HepG2 (cell line): ENCODE measurements around the gene TATDN3. TPM values are rescaled to one million over a fixed set of nuclear protein-coding genes. Genes with fewer than 3 reads are reported as not detected.

Experiments
- ATAC-seq: fragments of 200-7000 bp; cut with Tn5 transposase; 3 replicates; pipeline ENCODE4 v1.9.1; 2020; ENCODE audit warnings: mild to moderate bottlenecking, moderate library complexity
- BruUV-seq: library from RNA; stranded (reverse); fragments of 400-500 nt; replicated peaks from 2 replicates; lab custom pipeline; 2021; lab: Mats Ljungman, UMichigan
- CTCF ChIA-PET: fragments of 300-600 bp; formaldehyde crosslinking; extraction: SDS; loops from one replicate; lab custom pipeline; 2021; ENCODE audit warnings: low total read pairs, inconsistent platforms, low intra/inter-chr PET ratio; lab: Yijun Ruan, JAX
- POLR2A ChIA-PET: fragments of 350-600 bp; sonication (Branson Sonifier 250); formaldehyde crosslinking; loops from one replicate; lab custom pipeline; 2020; ENCODE audit warnings: antibody characterized with exemption, inconsistent platforms; lab: Yijun Ruan, JAX
- DNase-seq: peaks from one replicate; pipeline ENCODE4 v3.0.0-alpha.2; 2015; ENCODE audit warnings: low spot score
- FAIRE-seq: peaks from 3 replicates; lab custom pipeline; 2011; peaks lifted over from hg19 to GRCh38; lab: Jason Lieb, UNC
- H2AFZ ChIP-seq: one replicate; pipeline ENCODE4 v1.6.1; 2011; ENCODE audit warnings: low read length, inconsistent platforms
- H3K27ac ChIP-seq: fragments of 300-600 bp; 3 replicates; pipeline ENCODE4 v1.8.0; 2011; ENCODE audit warnings: mixed run types, mild to moderate bottlenecking, mixed read lengths, low read length, inconsistent platforms; ENCODE audit not compliant: insufficient read depth; ENCODE audit errors: extremely low read length
- H3K27me3 ChIP-seq, 2 experiments: fragments of 200-600 bp in 1 of 2; 2 replicates in 1 of 2; 3 replicates in 1 of 2; pipeline versions ENCODE4 v1.6.0 to v1.8.0; 2011; ENCODE audit warnings: low read length in 2 of 2, mild to moderate bottlenecking in 2 of 2, moderate library complexity in 2 of 2, inconsistent platforms in 1 of 2; ENCODE audit not compliant: insufficient read depth in 2 of 2, control insufficient read depth in 1 of 2
- H3K36me3 ChIP-seq, 2 experiments: fragments of 200-600 bp in 1 of 2; replicated peaks in 1 of 2; 2 replicates in 1 of 2; 3 replicates in 1 of 2; pipeline versions ENCODE4 v1.5.1 to v1.8.0; 2011; ENCODE audit warnings: low read length in 2 of 2, inconsistent platforms in 1 of 2; ENCODE audit not compliant: insufficient read depth in 2 of 2, control insufficient read depth in 1 of 2
- H3K4me1 ChIP-seq: 2 replicates; pipeline ENCODE4 v1.5.1; 2012; ENCODE audit warnings: low read length, inconsistent platforms; ENCODE audit not compliant: insufficient read depth
- H3K4me2 ChIP-seq: 2 replicates; pipeline ENCODE4 v1.6.0; 2011; ENCODE audit warnings: low read depth, low read length, inconsistent platforms
- H3K4me3 ChIP-seq, 3 experiments: fragments of 200-600 bp in 1 of 3; sonication (generic), shearing (Covaris generic) in 1 of 3; replicated peaks in 1 of 3; 2 replicates each; pipeline ENCODE4 v1.5.1; 2011 to 2016; ENCODE audit warnings: low read length in 3 of 3, inconsistent platforms in 2 of 3, low read depth in 2 of 3, mild to moderate bottlenecking in 2 of 3, control low read depth in 1 of 3, mixed read lengths in 1 of 3; ENCODE audit not compliant: insufficient read depth in 1 of 3
- H3K79me2 ChIP-seq: one replicate; pipeline ENCODE4 v1.6.1; 2011; ENCODE audit warnings: low read length, inconsistent platforms; ENCODE audit not compliant: insufficient read depth
- H3K9ac ChIP-seq: 2 replicates; pipeline ENCODE4 v1.6.0; 2011; ENCODE audit warnings: mild to moderate bottlenecking, low read depth, low read length, inconsistent platforms; ENCODE audit not compliant: insufficient read depth
- H3K9me3 ChIP-seq: 2 replicates; pipeline ENCODE4 v1.5.1; 2012; ENCODE audit warnings: mild to moderate bottlenecking, low read length
- H4K20me1 ChIP-seq: 2 replicates; pipeline ENCODE4 v1.6.0; 2011; ENCODE audit warnings: inconsistent platforms, mild to moderate bottlenecking, low read length, moderate library complexity; ENCODE audit not compliant: insufficient read depth
- CAMTA2 ChIP-seq: sonication (generic); formaldehyde crosslinking; IDR thresholded peaks from 2 replicates; pipeline ENCODE4 v1.4.0; 2020; ENCODE audit warnings: mild to moderate bottlenecking, missing genetic modification reagents, borderline replicate concordance
- FOXP1 ChIP-seq, 2 experiments: fragments of 450-650 bp in 1 of 2; IDR thresholded peaks; 2 replicates each; pipeline ENCODE4 v1.6.1; 2017 to 2018; ENCODE audit warnings: antibody characterized with exemption in 1 of 2
- KLF12 ChIP-seq: sonication (generic); formaldehyde crosslinking; IDR thresholded peaks from 2 replicates; pipeline ENCODE4 v1.4.0; 2020; ENCODE audit warnings: missing genetic modification reagents, borderline replicate concordance
- MIER2 ChIP-seq: IDR thresholded peaks from 2 replicates; pipeline ENCODE4 v1.6.1; 2016; ENCODE audit warnings: missing biosample characterization, missing genetic modification reagents
- MIXL1 ChIP-seq: IDR thresholded peaks from 2 replicates; pipeline ENCODE4 v1.6.1; 2016
- POLR2A ChIP-seq, 2 experiments: IDR thresholded peaks; 2 replicates each; pipeline ENCODE4 v1.6.1; 2011; ENCODE audit warnings: low read depth in 2 of 2, low read length in 2 of 2, mild to moderate bottlenecking in 1 of 2, moderate library complexity in 1 of 2; ENCODE audit not compliant: insufficient read depth in 1 of 2
- RFXANK ChIP-seq: IDR thresholded peaks from 2 replicates; pipeline ENCODE4 v1.6.1; 2016
- SP140L ChIP-seq: sonication (generic); formaldehyde crosslinking; IDR thresholded peaks from 2 replicates; pipeline ENCODE4 v1.4.0; 2020; ENCODE audit warnings: missing genetic modification reagents, borderline replicate concordance
- SRSF4 ChIP-seq: fragments of 200-400 bp; formaldehyde crosslinking; IDR thresholded peaks from one replicate; pipeline ENCODE4 v1.6.1; 2018; ENCODE audit warnings: mild to moderate bottlenecking, low read depth, low read length, moderate library complexity; ENCODE audit not compliant: poor library complexity, severe bottlenecking
- ZNF232 ChIP-seq: sonication (generic); formaldehyde crosslinking; IDR thresholded peaks from 2 replicates; pipeline ENCODE4 v1.4.0; 2020; ENCODE audit warnings: missing genetic modification reagents, borderline replicate concordance
- ZNF333 ChIP-seq: sonication (generic); formaldehyde crosslinking; IDR thresholded peaks from 2 replicates; pipeline ENCODE4 v1.4.0; 2020; ENCODE audit warnings: mild to moderate bottlenecking, missing genetic modification reagents, borderline replicate concordance
- ZNF577 ChIP-seq: sonication (generic); formaldehyde crosslinking; IDR thresholded peaks from 2 replicates; pipeline ENCODE4 v1.4.0; 2020; ENCODE audit warnings: mild to moderate bottlenecking, low read depth, missing genetic modification reagents, borderline replicate concordance
- ZNF746 ChIP-seq: sonication (generic); formaldehyde crosslinking; IDR thresholded peaks from 2 replicates; pipeline ENCODE4 v1.8.0; 2022; ENCODE audit warnings: mild to moderate bottlenecking, missing genetic modification reagents
- ZNF839 ChIP-seq: sonication (generic); formaldehyde crosslinking; IDR thresholded peaks from 2 replicates; pipeline ENCODE4 v1.4.0; 2020; ENCODE audit warnings: missing genetic modification reagents, mild to moderate bottlenecking, borderline replicate concordance
- ZSCAN9 ChIP-seq: IDR thresholded peaks from 2 replicates; pipeline ENCODE4 v1.6.1; 2016; ENCODE audit warnings: borderline replicate concordance
- WGBS: methylation state at CpG from one replicate; pipeline ENCODE4 v1.1.6; 2017; ENCODE audit warnings: low lambda C conversion rate; 5-methylcytosine and 5-hydroxymethylcytosine counted together
- in situ Hi-C: cut with HindIII; loops from 2 replicates; pipeline ENCODE4 v1.10.0; 2017; ENCODE audit warnings: low pct_unique_long_range_greater_than_20kb; ENCODE audit not compliant: extremely low pct_ligation_motif_present
- intact Hi-C: fragments of 100-400 bp; cut with micrococcal nuclease; formaldehyde crosslinking; loops from one replicate; pipeline ENCODE4 v1.10.0; 2022; ENCODE audit not compliant: unreplicated experiment
- polyA plus RNA-seq, 8 experiments: library from polyadenylated mRNA; depleted of rRNA in 3 of 8; stranded (reverse) in 7 of 8; unstranded in 1 of 8; fragments of >200 nt; fragmentation: Illumina TruSeq in 4 of 8; extraction: Trizol in 4 of 8; gene quantifications; 2 replicates each; pipeline versions ENCODE4 v1.2.1 to v1.2.3, GENCODE V29; 2011 to 2016; ENCODE audit warnings: low read depth in 4 of 8, missing spikeins in 1 of 8, mixed read lengths in 1 of 8; ENCODE audit not compliant: insufficient read depth in 1 of 8
- total RNA-seq, 5 experiments: library from RNA; depleted of rRNA; stranded (reverse); fragments of >200 nt; fragmentation: Illumina TruSeq; extraction: Trizol; gene quantifications; 2 replicates each; pipeline ENCODE4 v1.2.3, GENCODE V29; 2016; ENCODE audit warnings: low read depth in 1 of 5

The TATDN3 gene
- total and polyA plus RNA-seq, 2 of the 13 experiments (the other 11 are each of a cell fraction or from before 2014, with no cell fraction given) = 7.3 to 8.6 TPM

DNA sequence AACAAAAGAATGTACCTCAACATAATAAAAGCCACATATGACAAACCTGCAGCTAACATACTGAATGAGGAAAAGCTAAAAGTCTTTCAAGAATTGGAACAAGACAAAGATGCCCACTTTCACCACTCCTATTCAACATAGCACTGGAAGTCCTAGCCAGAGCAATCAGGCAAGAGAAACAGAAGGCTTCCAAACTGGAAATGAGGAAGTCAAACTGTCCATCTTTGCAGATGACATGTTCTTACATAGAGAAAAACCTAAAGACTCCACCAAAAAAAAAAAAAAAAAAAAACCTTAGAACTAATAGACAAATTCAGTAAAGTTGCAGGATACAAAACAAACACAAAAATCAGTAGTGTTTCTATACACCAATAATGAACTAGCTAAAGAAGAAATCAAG lies 20.4 kb upstream of the TATDN3 start:
- H3K4me3 ChIP-seq = no peak overlapping the region
- H3K9ac ChIP-seq = no peak overlapping the region
- no peak overlapping the region for H3K4me2 ChIP-seq
- no peak for ATAC-seq
- no peaks in the 10 kb centered on the region for H3K4me1 ChIP-seq
- ChIA-PET CTCF (no interaction called here), POLR2A (no interaction called here)
- H3K9me3 ChIP-seq = peaks cover 19% of the 10 kb centered on the region; the same call in 1 of the 2 replicates
- H2AFZ ChIP-seq = no peak overlapping the region
- no TSS peak for BruUV-seq
- H3K79me2 ChIP-seq = peaks cover 42% of the 10 kb centered on the region
- no peak for DNase-seq
- peaks cover 1 to 21% of the 10 kb centered on the region in 2 experiments; a peak in 3 of 5 replicates for H3K36me3 ChIP-seq
- no peak for FAIRE-seq
- in situ Hi-C loops = no loop called here
- intact Hi-C loops = no loop called here
- no peaks in the 10 kb centered on the region for H3K27me3 ChIP-seq
- no peak for TF ChIP-seq POLR2A (IDR thresholded peaks at IDR 0.05; ENCODE audit: insufficient read depth in 1 of 2, low read depth in 2 of 2, low read length in 2 of 2)
- no peak for TF ChIP-seq ZNF839
- no peak for TF ChIP-seq ZNF232 (CRISPR knock-in tag)
- TF ChIP-seq RFXANK (CRISPR knock-in tag) = no peak
- no peak for TF ChIP-seq CAMTA2 (CRISPR knock-in tag)
- no peak for TF ChIP-seq ZNF577
- TF ChIP-seq SRSF4 = no peak
- H4K20me1 ChIP-seq = no peaks in the 10 kb centered on the region
- H3K27ac ChIP-seq = no peak overlapping the region

DNA sequence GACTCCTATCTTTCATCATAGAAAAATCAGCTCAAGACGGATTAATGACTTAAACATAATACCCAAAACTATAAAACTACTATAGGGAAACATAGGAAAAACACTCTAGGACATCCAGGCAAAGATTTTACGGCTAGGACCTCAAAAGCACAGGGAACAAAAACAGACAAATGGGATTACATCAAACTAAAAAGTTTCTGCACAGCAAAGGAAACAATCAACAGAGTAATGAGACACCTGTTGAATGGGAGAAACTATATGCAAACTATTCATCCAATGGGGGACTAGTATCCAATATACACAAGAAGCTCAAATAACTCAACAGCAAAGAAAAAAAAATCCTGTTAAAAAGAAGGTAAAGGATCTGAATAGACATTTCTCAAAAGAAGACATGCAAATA lies 18.7 kb upstream of the TATDN3 start:
- FAIRE-seq (peak; percentile 36), ATAC-seq (no peak), DNase-seq (no peak)
- Histone ChIP-seq H2AFZ (no peak overlapping the region), H3K79me2 (peaks cover 34% of the 10 kb centered on the region), H3K9me3 (peaks cover 19% of the 10 kb centered on the region; the same call in 1 of the 2 replicates), H4K20me1 (no peaks in the 10 kb centered on the region), H3K27me3 (no peaks in the 10 kb centered on the region), H3K4me1 (no peaks in the 10 kb centered on the region), H3K36me3 (peaks cover 4 to 21% of the 10 kb centered on the region in 2 experiments), H3K9ac (no peak overlapping the region), H3K4me2 (no peak overlapping the region), H3K4me3 (no peak overlapping the region), H3K27ac (no peak overlapping the region)
- intact Hi-C loops (no loop called here), in situ Hi-C loops (no loop called here)
- no TSS peak for BruUV-seq
- ChIA-PET POLR2A (no interaction called here), CTCF (no interaction called here)
- WGBS = 100% methylated on average over 2 of the region's 2 CpGs
- TF ChIP-seq ZNF746 (CRISPR knock-in tag) (no peak), SP140L (CRISPR knock-in tag) (no peak), MIXL1 (CRISPR knock-in tag) (no peak), FOXP1 (IDR thresholded peaks at IDR 0.05) (no peak), FOXP1 (CRISPR knock-in tag; IDR thresholded peaks at IDR 0.05) (no peak), RFXANK (CRISPR knock-in tag) (no peak), ZSCAN9 (no peak), KLF12 (no peak), ZNF333 (CRISPR knock-in tag) (no peak), MIER2 (CRISPR knock-in tag) (no peak)
